ENCODE data around the gene IDH3A. TPM values are rescaled to one million over a fixed set of nuclear protein-coding genes. Genes with fewer than 3 reads are reported as not detected.

Gene IDH3A
- total RNA-seq, 2 experiments from 2014 or later: 106 to 111 TPM

- intact Hi-C loops (cut with micrococcal nuclease): no loop called here
- CTCF ChIA-PET: interaction anchor here (1.0 to 2.1 kb wide), 2 partner anchors 21 to 23 kb away, joined by 4 to 8 read pairs; no protein-coding TSS in a partner anchor
- no peak overlapping the region for H3K27ac Mint-ChIP-seq
- H3K4me3 Mint-ChIP-seq: no peak overlapping the region
- no peak for DNase-seq
- no peaks in the 10 kb centered on the region for H3K36me3 Mint-ChIP-seq
- H3K27me3 Mint-ChIP-seq: peaks cover 2% of the 10 kb centered on the region
- H3K9me3 Mint-ChIP-seq: no peaks in the 10 kb centered on the region
- POLR2A ChIA-PET: no interaction called here
- H3K4me1 Mint-ChIP-seq (ENCODE audit: low read depth): no peaks in the 10 kb centered on the region
Measured at GRCh38 chr15:78216276-78217104, 67.3 kb downstream of the IDH3A start.

GRCh38 chr15:78220713-78221112 lies 71.6 kb downstream of the IDH3A start:
- H3K27ac Mint-ChIP-seq: no peak overlapping the region
- DNase-seq: no peak
- H3K27me3 Mint-ChIP-seq: no peaks in the 10 kb centered on the region
- H3K4me3 Mint-ChIP-seq: no peak overlapping the region
- no peaks in the 10 kb centered on the region for H3K36me3 Mint-ChIP-seq
- no peaks in the 10 kb centered on the region for H3K9me3 Mint-ChIP-seq
- ChIA-PET POLR2A (no interaction called here), CTCF (no interaction called here)
- peaks cover 14% of the 10 kb centered on the region for H3K4me1 Mint-ChIP-seq (ENCODE audit: low read depth)
- intact Hi-C loops (cut with micrococcal nuclease): no loop called here

Other genes with a start within 250 kb of the IDH3A start
- gene TBC1D2B, start 71.7 kb upstream of the IDH3A start, total RNA-seq: 10 to 100 TPM; 47.9 to 57.8 TPM
- not detected for gene SH2D7, start 56.8 kb upstream of the IDH3A start, total RNA-seq
- 1 to 10 TPM; 2.0 to 2.2 TPM for gene CIB2, start 17.9 kb upstream of the IDH3A start, total RNA-seq
- gene ACSBG1, start 85.2 kb downstream of the IDH3A start, total RNA-seq: under 1 TPM in 1 of 2 experiments, not detected in 1; 0.26 TPM
- 10 to 100 TPM; 36.3 to 39.6 TPM for gene DNAJA4, start 115.2 kb downstream of the IDH3A start, total RNA-seq
- gene SKIC8, start 150.2 kb downstream of the IDH3A start, total RNA-seq: 10 to 100 TPM; 50.1 to 51.3 TPM
- gene CRABP1, start 191.0 kb downstream of the IDH3A start, total RNA-seq: not detected

Measured in activated CD4-positive, alpha-beta memory T cell treated with anti-CD3 and anti-CD28 coated beads for 36 hours (primary cell).